DND-41 (cell line): ENCODE results near the gene CUEDC2.

Experiments
- EZH2 ChIP-seq: IDR thresholded peaks from 3 replicates; pipeline ENCODE4 v1.6.1; 2012; ENCODE audit warnings: borderline replicate concordance, low read depth, mild to moderate bottlenecking, moderate library complexity, low read length, inconsistent platforms; ENCODE audit not compliant: severe bottlenecking
- TF ChIP-seq, protein P1 (sequence below): IDR thresholded peaks from 2 replicates; pipeline ENCODE4 v1.5.1; 2012; ENCODE audit warnings: borderline replicate concordance, low read length, moderate library complexity, mild to moderate bottlenecking; ENCODE audit not compliant: poor library complexity, severe bottlenecking; ENCODE audit errors: extremely low read depth

DNA sequence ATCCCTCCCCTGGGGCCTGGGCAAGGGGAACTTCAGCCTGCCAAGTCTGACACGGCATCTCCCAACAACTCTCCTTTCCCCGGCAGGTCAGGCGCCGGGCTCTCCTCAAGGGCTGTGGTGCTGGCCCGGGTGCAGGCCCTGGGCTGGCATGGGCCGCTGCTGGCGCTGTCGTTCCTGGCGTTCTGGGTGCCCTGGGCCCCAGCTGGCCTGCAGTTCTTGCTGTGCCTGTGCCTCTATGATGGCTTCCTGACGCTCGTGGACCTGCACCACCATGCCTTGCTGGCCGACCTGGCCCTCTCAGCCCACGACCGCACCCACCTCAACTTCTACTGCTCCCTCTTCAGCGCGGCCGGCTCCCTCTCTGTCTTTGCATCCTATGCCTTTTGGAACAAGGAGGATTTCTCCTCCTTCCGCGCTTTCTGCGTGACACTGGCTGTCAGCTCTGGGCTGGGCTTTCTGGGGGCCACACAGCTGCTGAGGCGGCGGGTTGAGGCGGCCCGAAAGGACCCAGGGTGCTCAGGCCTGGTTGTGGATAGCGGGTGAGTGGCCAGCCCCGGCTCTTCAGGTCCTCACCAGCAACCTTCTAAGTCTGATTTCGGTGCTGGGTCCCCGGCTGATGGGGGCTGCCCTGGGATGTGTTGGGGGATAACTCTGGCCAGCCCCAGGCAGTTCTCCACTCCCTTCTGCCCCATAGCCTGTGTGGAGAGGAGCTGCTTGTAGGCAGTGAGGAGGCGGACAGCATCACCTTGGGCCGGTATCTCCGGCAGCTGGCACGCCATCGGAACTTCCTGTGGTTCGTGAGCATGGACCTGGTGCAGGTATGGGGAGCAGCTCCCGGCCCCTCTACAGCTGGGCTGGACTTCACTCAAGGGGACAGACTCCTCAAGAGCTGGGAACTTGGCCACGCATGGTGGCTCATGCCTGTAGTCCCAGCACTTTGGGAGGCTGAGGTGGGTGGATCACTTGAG is 38.5 kb upstream of the CUEDC2 start:
- TF ChIP-seq, protein P1, sequence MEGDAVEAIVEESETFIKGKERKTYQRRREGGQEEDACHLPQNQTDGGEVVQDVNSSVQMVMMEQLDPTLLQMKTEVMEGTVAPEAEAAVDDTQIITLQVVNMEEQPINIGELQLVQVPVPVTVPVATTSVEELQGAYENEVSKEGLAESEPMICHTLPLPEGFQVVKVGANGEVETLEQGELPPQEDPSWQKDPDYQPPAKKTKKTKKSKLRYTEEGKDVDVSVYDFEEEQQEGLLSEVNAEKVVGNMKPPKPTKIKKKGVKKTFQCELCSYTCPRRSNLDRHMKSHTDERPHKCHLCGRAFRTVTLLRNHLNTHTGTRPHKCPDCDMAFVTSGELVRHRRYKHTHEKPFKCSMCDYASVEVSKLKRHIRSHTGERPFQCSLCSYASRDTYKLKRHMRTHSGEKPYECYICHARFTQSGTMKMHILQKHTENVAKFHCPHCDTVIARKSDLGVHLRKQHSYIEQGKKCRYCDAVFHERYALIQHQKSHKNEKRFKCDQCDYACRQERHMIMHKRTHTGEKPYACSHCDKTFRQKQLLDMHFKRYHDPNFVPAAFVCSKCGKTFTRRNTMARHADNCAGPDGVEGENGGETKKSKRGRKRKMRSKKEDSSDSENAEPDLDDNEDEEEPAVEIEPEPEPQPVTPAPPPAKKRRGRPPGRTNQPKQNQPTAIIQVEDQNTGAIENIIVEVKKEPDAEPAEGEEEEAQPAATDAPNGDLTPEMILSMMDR, result no peak
- no peak for TF ChIP-seq EZH2
